ENCODE results near the gene C6orf58. TPM values are rescaled to one million over a fixed set of nuclear protein-coding genes. Genes with fewer than 3 reads are reported as not detected.

C6orf58 gene
- total RNA-seq, 1 experiment from 2014 or later: not detected

- Histone ChIP-seq H3K23me2 (ENCODE audit: insufficient read length, low read depth, low read length, poor library complexity, severe bottlenecking) (no peaks in the 10 kb centered on the region), H3K4ac (ENCODE audit: low read depth, low read length) (no peak overlapping the region), H2BK120ac (ENCODE audit: low read depth, low read length, poor library complexity, severe bottlenecking) (no peak overlapping the region), H3T11ph (ENCODE audit: low read length) (no peak overlapping the region), H2BK20ac (ENCODE audit: low read depth, low read length, poor library complexity, severe bottlenecking) (no peak overlapping the region), H3K4me2 (ENCODE audit: insufficient read depth, insufficient read length, low read length) (no peak overlapping the region), H3K79me1 (ENCODE audit: insufficient read depth, low read depth, low read length, poor library complexity, severe bottlenecking) (no peaks in the 10 kb centered on the region), H3K79me2 (ENCODE audit: insufficient read depth, low read length) (no peaks in the 10 kb centered on the region), H4K8ac (replicated peaks; ENCODE audit: insufficient read length, low read depth, low read length) (no peak overlapping the region), H3K18ac (ENCODE audit: insufficient read length, low read depth, low read length) (no peak overlapping the region), H3K14ac (ENCODE audit: insufficient read depth, low read length) (no peak overlapping the region), H2AK5ac (ENCODE audit: insufficient read length, low read length) (no peak overlapping the region), H3K9me3 (ENCODE audit: control insufficient read depth, low read depth, low read length) (no peaks in the 10 kb centered on the region), H3K23ac (ENCODE audit: insufficient read length, low read depth, low read length) (no peak overlapping the region), H3K4me1 (ENCODE audit: insufficient read depth, low read length) (no peaks in the 10 kb centered on the region), H4K5ac (ENCODE audit: insufficient read length, low read depth, low read length) (no peak overlapping the region), H2BK12ac (ENCODE audit: insufficient read length, low read depth, low read length) (no peak overlapping the region), H2BK15ac (ENCODE audit: low read depth, low read length) (no peak overlapping the region), H4K20me1 (ENCODE audit: control insufficient read depth, insufficient read depth, insufficient read length) (no peaks in the 10 kb centered on the region), H3K9ac (ENCODE audit: extremely low read depth, insufficient read length, low read length) (no peak overlapping the region), H4K91ac (ENCODE audit: insufficient read length, low read depth, low read length) (no peak overlapping the region), H2AFZ (ENCODE audit: low read length) (no peak overlapping the region), H2BK5ac (ENCODE audit: insufficient read length, low read length) (no peak overlapping the region), H3K27ac (ENCODE audit: insufficient read length, low read depth, low read length) (no peak overlapping the region), H3K27me3 (ENCODE audit: insufficient read depth, low read length) (no peaks in the 10 kb centered on the region), H3K56ac (ENCODE audit: insufficient read length, low read depth, low read length) (no peak overlapping the region)
- DNase-seq: no peak
- Mint-ChIP-seq H3K4me3 (no peak overlapping the region), H3K4me1 (no peaks in the 10 kb centered on the region), H3K9me3 (no peaks in the 10 kb centered on the region), H3K27me3 (ENCODE audit: low read depth) (no peaks in the 10 kb centered on the region), H3K36me3 (ENCODE audit: insufficient read depth in 1 of 3, low read depth in 3 of 3) (no peaks in the 10 kb centered on the region), H3K27ac (no peak overlapping the region)
- no CpG with 5 or more reads among the region's 4 CpGs for WGBS (ENCODE audit: extremely low coverage, insufficient read length, low lambda C conversion rate)
- TF ChIP-seq CTCF (conservative IDR thresholded peaks at IDR 0.05): no peak
These were observed 58.1 kb downstream of the C6orf58 start for GRCh38 chr6:127635091-127635490.

Measured in H9 (cell line).